ENCODE measurements around the gene KIAA0753.

The KIAA0753 gene

GRCh38 chr17:6558932-6559752 is 81.4 kb downstream of the KIAA0753 start:
- Histone ChIP-seq H3K9ac (ENCODE audit: insufficient read length, low read depth) (no peak overlapping the region), H3K36me3 (ENCODE audit: insufficient read depth, insufficient read length, low read length) (no peaks in the 10 kb centered on the region), H3K27me3 (ENCODE audit: insufficient read depth, insufficient read length) (peaks cover 64% of the 10 kb centered on the region), H3K4me1 (ENCODE audit: insufficient read depth, insufficient read length) (peaks cover 8% of the 10 kb centered on the region), H3K9me3 (ENCODE audit: insufficient read depth, low read length) (no peaks in the 10 kb centered on the region), H3K4me3 (ENCODE audit: insufficient read length, low read depth) (no peak overlapping the region)
- TF ChIP-seq ZNF274 (IDR thresholded peaks at IDR 0.05; ENCODE audit: low read depth, low read length) (no peak), SUZ12 (IDR thresholded peaks at IDR 0.05; ENCODE audit: extremely low read depth, insufficient read depth, insufficient read length) (no peak), YY1 (IDR thresholded peaks at IDR 0.05; ENCODE audit: insufficient read depth, insufficient read length) (no peak)
- no peak for DNase-seq (ENCODE audit: low read depth, low spot score)

GRCh38 chr17:6558276-6558675 is 82.2 kb downstream of the KIAA0753 start:
- Histone ChIP-seq H3K9me3 (ENCODE audit: insufficient read depth, low read length) (no peaks in the 10 kb centered on the region), H3K4me1 (ENCODE audit: insufficient read depth, insufficient read length) (peaks cover 8% of the 10 kb centered on the region), H3K4me3 (ENCODE audit: insufficient read length, low read depth) (no peak overlapping the region), H3K36me3 (ENCODE audit: insufficient read depth, insufficient read length, low read length) (no peaks in the 10 kb centered on the region), H3K9ac (ENCODE audit: insufficient read length, low read depth) (no peak overlapping the region), H3K27me3 (ENCODE audit: insufficient read depth, insufficient read length) (peaks cover 64% of the 10 kb centered on the region)
- no peak for DNase-seq (ENCODE audit: low read depth, low spot score)
- TF ChIP-seq YY1 (IDR thresholded peaks at IDR 0.05; ENCODE audit: insufficient read depth, insufficient read length) (no peak), SUZ12 (IDR thresholded peaks at IDR 0.05; ENCODE audit: extremely low read depth, insufficient read depth, insufficient read length) (no peak), ZNF274 (IDR thresholded peaks at IDR 0.05; ENCODE audit: low read depth, low read length) (no peak)

GRCh38 chr17:6557040-6557438 is 83.5 kb downstream of the KIAA0753 start:
- Histone ChIP-seq H3K4me1 (ENCODE audit: insufficient read depth, insufficient read length) (peaks cover 9% of the 10 kb centered on the region), H3K9ac (ENCODE audit: insufficient read length, low read depth) (peak overlapping the region; percentile 5), H3K36me3 (ENCODE audit: insufficient read depth, insufficient read length, low read length) (no peaks in the 10 kb centered on the region), H3K9me3 (ENCODE audit: insufficient read depth, low read length) (no peaks in the 10 kb centered on the region), H3K4me3 (ENCODE audit: insufficient read length, low read depth) (peak overlapping the region; percentile 30), H3K27me3 (ENCODE audit: insufficient read depth, insufficient read length) (peaks cover 64% of the 10 kb centered on the region)
- no peak for DNase-seq (ENCODE audit: low read depth, low spot score)
- no peak for TF ChIP-seq ZNF274 (IDR thresholded peaks at IDR 0.05; ENCODE audit: low read depth, low read length)
- no peak for TF ChIP-seq SUZ12 (IDR thresholded peaks at IDR 0.05; ENCODE audit: extremely low read depth, insufficient read depth, insufficient read length)
- TF ChIP-seq YY1 (IDR thresholded peaks at IDR 0.05; ENCODE audit: insufficient read depth, insufficient read length): no peak

- Histone ChIP-seq H3K27me3 (ENCODE audit: insufficient read depth, insufficient read length) (peaks cover 60% of the 10 kb centered on the region), H3K9me3 (ENCODE audit: insufficient read depth, low read length) (no peaks in the 10 kb centered on the region), H3K4me3 (ENCODE audit: insufficient read length, low read depth) (peak within 1 kb of the TSS; percentile 57), H3K9ac (ENCODE audit: insufficient read length, low read depth) (peak within 1 kb of the TSS; percentile 24), H3K36me3 (ENCODE audit: insufficient read depth, insufficient read length, low read length) (no peaks in the 10 kb centered on the region), H3K4me1 (ENCODE audit: insufficient read depth, insufficient read length) (peaks cover 10% of the 10 kb centered on the region)
- TF ChIP-seq YY1 (IDR thresholded peaks at IDR 0.05; ENCODE audit: insufficient read depth, insufficient read length): no peak
- no peak for TF ChIP-seq ZNF274 (IDR thresholded peaks at IDR 0.05; ENCODE audit: low read depth, low read length)
- no peak for TF ChIP-seq SUZ12 (IDR thresholded peaks at IDR 0.05; ENCODE audit: extremely low read depth, insufficient read depth, insufficient read length)
- no peak for DNase-seq (ENCODE audit: low read depth, low spot score)
Observed at GRCh38 chr17:6556121-6557039, 84.1 kb downstream of the KIAA0753 start, which contains the start of gene PITPNM3. Gene PITPNM3 (minus strand): TSS chr17:6556555. CDS start chr17:6556406, 149 bp downstream.

- no peak for DNase-seq (ENCODE audit: low read depth, low spot score)
- Histone ChIP-seq H3K4me1 (ENCODE audit: insufficient read depth, insufficient read length) (peaks cover 13% of the 10 kb centered on the region), H3K27me3 (ENCODE audit: insufficient read depth, insufficient read length) (peaks cover 51% of the 10 kb centered on the region), H3K4me3 (ENCODE audit: insufficient read length, low read depth) (peak overlapping the region; percentile 57), H3K9me3 (ENCODE audit: insufficient read depth, low read length) (no peaks in the 10 kb centered on the region), H3K9ac (ENCODE audit: insufficient read length, low read depth) (peak overlapping the region; percentile 24), H3K36me3 (ENCODE audit: insufficient read depth, insufficient read length, low read length) (no peaks in the 10 kb centered on the region)
- TF ChIP-seq YY1 (IDR thresholded peaks at IDR 0.05; ENCODE audit: insufficient read depth, insufficient read length) (no peak), ZNF274 (IDR thresholded peaks at IDR 0.05; ENCODE audit: low read depth, low read length) (no peak), SUZ12 (IDR thresholded peaks at IDR 0.05; ENCODE audit: extremely low read depth, insufficient read depth, insufficient read length) (no peak)
Observed at GRCh38 chr17:6555331-6556120, 85.0 kb downstream of the KIAA0753 start.

- H3K27me3 ChIP-seq (ENCODE audit: insufficient read depth, insufficient read length): peaks cover 45% of the 10 kb centered on the region
- peak overlapping the region; percentile 57 for H3K4me3 ChIP-seq (ENCODE audit: insufficient read length, low read depth)
Observed at GRCh38 chr17:6554871-6555330, 85.6 kb downstream of the KIAA0753 start.

More at GRCh38 chr17:6554871-6555330, 85.6 kb downstream of the KIAA0753 start:
- no peak for DNase-seq (ENCODE audit: low read depth, low spot score)
- H3K9ac ChIP-seq (ENCODE audit: insufficient read length, low read depth): peak overlapping the region; percentile 61
- H3K36me3 ChIP-seq (ENCODE audit: insufficient read depth, insufficient read length, low read length): no peaks in the 10 kb centered on the region
- H3K9me3 ChIP-seq (ENCODE audit: insufficient read depth, low read length): no peaks in the 10 kb centered on the region
- TF ChIP-seq YY1 (IDR thresholded peaks at IDR 0.05; ENCODE audit: insufficient read depth, insufficient read length): no peak
- no peak for TF ChIP-seq ZNF274 (IDR thresholded peaks at IDR 0.05; ENCODE audit: low read depth, low read length)
- TF ChIP-seq SUZ12 (IDR thresholded peaks at IDR 0.05; ENCODE audit: extremely low read depth, insufficient read depth, insufficient read length): no peak
- peaks cover 13% of the 10 kb centered on the region for H3K4me1 ChIP-seq (ENCODE audit: insufficient read depth, insufficient read length)
